GM23338 (cell line): Measurements from ENCODE around the gene B4GALT7. TPM values are rescaled to one million over a fixed set of nuclear protein-coding genes. Genes with fewer than 3 reads are reported as not detected.

Experiments
- CREB1 ChIP-seq: fragments of 250-450 bp; sonication (Bioruptor Pico); IDR thresholded peaks from 2 replicates; pipeline ENCODE4 v1.5.0; 2020; ENCODE audit warnings: low read depth, mild to moderate bottlenecking, moderate library complexity
- CTCF ChIP-seq, 2 experiments: fragments of 200-600 bp in 1 of 2; sonication (generic) in 1 of 2; conservative IDR thresholded peaks; 2 replicates each; pipeline versions ENCODE4 v1.5.1 to v1.6.1; 2016 to 2017; ENCODE audit warnings: antibody characterized with exemption in 2 of 2, low read depth in 2 of 2, mild to moderate bottlenecking in 2 of 2, moderate library complexity in 1 of 2
- ETS1 ChIP-seq: IDR thresholded peaks from 2 replicates; pipeline ENCODE4 v1.6.1; 2016; ENCODE audit warnings: antibody characterized with exemption
- EZH2 ChIP-seq: fragments of 200-600 bp; sonication (generic); IDR thresholded peaks from one replicate; pipeline ENCODE4 v1.8.0; 2017; ENCODE audit warnings: antibody characterized with exemption, mild to moderate bottlenecking, low read depth; ENCODE audit not compliant: unreplicated experiment
- JUNB ChIP-seq: IDR thresholded peaks from one replicate; pipeline ENCODE4 v1.6.1; 2016; ENCODE audit warnings: antibody characterized with exemption; ENCODE audit not compliant: unreplicated experiment
- NANOG ChIP-seq: IDR thresholded peaks from 2 replicates; pipeline ENCODE4 v1.6.1; 2016; ENCODE audit warnings: antibody characterized with exemption, borderline replicate concordance
- POLR2AphosphoS5 ChIP-seq: IDR thresholded peaks from 2 replicates; pipeline ENCODE4 v1.6.1; 2016; ENCODE audit warnings: antibody characterized with exemption, low read depth
- REST ChIP-seq: IDR thresholded peaks from one replicate; pipeline ENCODE4 v1.6.1; 2018; ENCODE audit warnings: antibody characterized with exemption; ENCODE audit not compliant: unreplicated experiment
- ZNF114 ChIP-seq: fragments of 250-450 bp; sonication (Bioruptor Pico); IDR thresholded peaks from 2 replicates; pipeline ENCODE4 v1.5.0; 2020; ENCODE audit warnings: mild to moderate bottlenecking, moderate library complexity
- ZNF462 ChIP-seq: fragments of 250-450 bp; sonication (Bioruptor Pico); IDR thresholded peaks from 2 replicates; pipeline ENCODE4 v1.5.0; 2020; ENCODE audit warnings: mild to moderate bottlenecking, moderate library complexity
- polyA plus RNA-seq: library from polyadenylated mRNA; unstranded; fragments of >200 nt; fragmentation: Nextera tagmentation; extraction: Ambion mirVana; gene quantifications from 2 replicates; pipeline ENCODE4 v1.2.1, GENCODE V29; 2016
- total RNA-seq: library from RNA; depleted of rRNA; stranded (reverse); fragments of >200 nt; shearing (Covaris generic); gene quantifications from 2 replicates; pipeline ENCODE4 v1.2.3, GENCODE V29; 2014

The B4GALT7 gene
- total and polyA plus RNA-seq, 2 experiments from 2014 or later: 10.0 to 23.3 TPM

GRCh38 chr5:177610131-177610769 is 10.3 kb downstream of the B4GALT7 start (continued):
- no peak for TF ChIP-seq ZNF462 (CRISPR knock-in tag)
- no peak for TF ChIP-seq JUNB
- no peak for TF ChIP-seq ETS1
- no peak for TF ChIP-seq NANOG
- TF ChIP-seq EZH2: no peak
- no peak for TF ChIP-seq REST
- TF ChIP-seq ZNF114 (CRISPR knock-in tag): no peak
- no peak for TF ChIP-seq CTCF (conservative IDR thresholded peaks at IDR 0.05; ENCODE audit: low read depth in 2 of 2)
- TF ChIP-seq POLR2AphosphoS5: no peak
- TF ChIP-seq CREB1 (CRISPR knock-in tag): no peak
